Stimulated activated CD4-positive, alpha-beta T cell treated with anti-CD3 and anti-CD28 coated beads, Interleukin-12 subunit alpha, Interleukin-12 subunit beta, amount 100 ng/mL, for 48 hours (primary cell): Measurements from ENCODE around the gene MRPL1.
"Not testable (repeated sequence)": the region's sequence is repeated elsewhere in the genome, so short reads cannot be mapped to it uniquely, and the experiment has no call there.

Experiments
- DNase-seq, 3 donors: peaks; one replicate each; pipeline ENCODE4 v3.0.0-alpha.2; 2020; ENCODE audit warnings: low read depth in 2 of 3, low spot score in 1 of 3

The MRPL1 gene

GRCh38 chr4:77973657-77974056 is 111.0 kb downstream of the MRPL1 start:
- DNase-seq, result not testable (repeated sequence)

DNA sequence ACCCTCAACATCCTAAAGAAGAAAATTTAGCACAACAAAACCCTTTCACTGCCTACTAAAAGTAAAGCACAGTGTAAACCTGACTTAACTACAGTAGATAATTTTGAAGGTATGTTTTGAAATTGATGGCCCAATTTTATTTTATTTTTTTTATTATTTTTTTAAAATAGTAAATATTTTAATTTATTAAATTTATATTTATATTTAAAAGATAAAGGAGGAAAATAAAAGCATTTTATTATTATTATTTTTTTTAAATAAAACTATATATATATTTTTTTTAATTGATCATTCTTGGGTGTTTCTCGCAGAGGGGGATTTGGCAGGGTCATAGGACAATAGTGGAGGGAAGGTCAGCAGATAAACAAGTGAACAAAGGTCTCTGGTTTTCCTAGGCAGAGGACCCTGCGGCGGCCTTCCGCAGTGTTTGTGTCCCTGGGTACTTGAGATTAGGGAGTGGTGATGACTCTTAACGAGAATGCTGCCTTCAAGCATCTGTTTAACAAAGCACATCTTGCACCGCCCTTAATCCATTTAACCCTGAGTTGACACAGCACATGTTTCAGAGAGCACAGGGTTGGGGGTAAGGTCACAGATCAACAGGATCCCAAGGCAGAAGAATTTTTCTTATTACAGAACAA is 120.4 kb downstream of the MRPL1 start:
- not testable (repeated sequence) for DNase-seq

GRCh38 chr4:77983612-77984311 is 121.1 kb downstream of the MRPL1 start:
- not testable (repeated sequence) for DNase-seq

DNA sequence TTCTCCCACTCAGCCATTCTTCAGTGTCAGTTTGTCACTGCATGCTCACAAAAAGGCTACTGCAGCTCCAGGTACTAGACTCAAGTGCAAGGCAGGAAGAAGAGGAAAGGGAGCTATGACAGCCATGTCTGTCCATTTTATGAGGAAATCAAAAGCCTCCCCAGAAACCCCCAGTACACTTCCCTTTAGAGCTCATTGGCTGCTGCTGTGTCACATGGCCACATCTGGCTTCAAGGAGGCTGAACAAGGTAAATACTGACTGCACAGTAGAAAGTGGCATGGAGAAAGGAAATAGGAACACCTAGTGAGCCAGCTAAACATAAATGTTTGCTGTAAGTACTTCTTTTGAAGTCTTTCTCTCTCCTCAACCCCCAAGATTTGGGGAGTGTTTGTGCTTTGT is 127.3 kb downstream of the MRPL1 start:
- DNase-seq, result no peak

- no peak for DNase-seq
These were observed 127.8 kb downstream of the MRPL1 start for GRCh38 chr4:77990456-77990855.

- no peak for DNase-seq
These were observed 128.3 kb downstream of the MRPL1 start for GRCh38 chr4:77990904-77991358.

- DNase-seq, result no peak
These were observed 130.0 kb downstream of the MRPL1 start for GRCh38 chr4:77992581-77992980.

GRCh38 chr4:77994194-77994721 is 131.6 kb downstream of the MRPL1 start:
- DNase-seq, result no peak

- no peak for DNase-seq
These were observed 133.4 kb downstream of the MRPL1 start for GRCh38 chr4:77996076-77996475.

GRCh38 chr4:78001531-78001930 is 138.9 kb downstream of the MRPL1 start:
- no peak for DNase-seq

DNA sequence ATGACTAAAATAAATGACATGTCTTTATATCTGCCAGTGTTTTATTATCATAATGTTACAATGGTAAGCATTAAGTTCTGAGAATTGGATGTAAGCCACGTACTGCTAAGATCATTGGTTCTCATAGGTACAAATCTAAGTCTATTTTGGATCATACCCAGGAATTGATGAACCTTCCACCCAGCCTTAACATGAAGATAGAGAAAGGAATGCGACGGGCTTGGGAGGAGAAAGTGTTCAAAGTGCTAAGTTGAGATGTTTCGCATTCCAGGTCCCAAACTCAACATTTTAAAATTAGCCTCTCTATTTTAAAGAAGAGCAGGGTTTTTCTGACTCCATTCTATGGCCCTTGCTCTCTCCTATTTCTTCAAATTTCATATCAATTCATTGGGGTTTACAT is 139.6 kb downstream of the MRPL1 start:
- DNase-seq, result no peak
